Measurements from ENCODE around the gene SMARCA1.
A peak's percentile ranks its signal among the peaks of the same experiment; 100 is the strongest.
"Not testable (repeated sequence)": the region's sequence is repeated elsewhere in the genome, so short reads cannot be mapped to it uniquely, and the experiment has no call there.

The SMARCA1 gene, protein sequence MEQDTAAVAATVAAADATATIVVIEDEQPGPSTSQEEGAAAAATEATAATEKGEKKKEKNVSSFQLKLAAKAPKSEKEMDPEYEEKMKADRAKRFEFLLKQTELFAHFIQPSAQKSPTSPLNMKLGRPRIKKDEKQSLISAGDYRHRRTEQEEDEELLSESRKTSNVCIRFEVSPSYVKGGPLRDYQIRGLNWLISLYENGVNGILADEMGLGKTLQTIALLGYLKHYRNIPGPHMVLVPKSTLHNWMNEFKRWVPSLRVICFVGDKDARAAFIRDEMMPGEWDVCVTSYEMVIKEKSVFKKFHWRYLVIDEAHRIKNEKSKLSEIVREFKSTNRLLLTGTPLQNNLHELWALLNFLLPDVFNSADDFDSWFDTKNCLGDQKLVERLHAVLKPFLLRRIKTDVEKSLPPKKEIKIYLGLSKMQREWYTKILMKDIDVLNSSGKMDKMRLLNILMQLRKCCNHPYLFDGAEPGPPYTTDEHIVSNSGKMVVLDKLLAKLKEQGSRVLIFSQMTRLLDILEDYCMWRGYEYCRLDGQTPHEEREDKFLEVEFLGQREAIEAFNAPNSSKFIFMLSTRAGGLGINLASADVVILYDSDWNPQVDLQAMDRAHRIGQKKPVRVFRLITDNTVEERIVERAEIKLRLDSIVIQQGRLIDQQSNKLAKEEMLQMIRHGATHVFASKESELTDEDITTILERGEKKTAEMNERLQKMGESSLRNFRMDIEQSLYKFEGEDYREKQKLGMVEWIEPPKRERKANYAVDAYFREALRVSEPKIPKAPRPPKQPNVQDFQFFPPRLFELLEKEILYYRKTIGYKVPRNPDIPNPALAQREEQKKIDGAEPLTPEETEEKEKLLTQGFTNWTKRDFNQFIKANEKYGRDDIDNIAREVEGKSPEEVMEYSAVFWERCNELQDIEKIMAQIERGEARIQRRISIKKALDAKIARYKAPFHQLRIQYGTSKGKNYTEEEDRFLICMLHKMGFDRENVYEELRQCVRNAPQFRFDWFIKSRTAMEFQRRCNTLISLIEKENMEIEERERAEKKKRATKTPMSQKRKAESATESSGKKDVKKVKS

DNA sequence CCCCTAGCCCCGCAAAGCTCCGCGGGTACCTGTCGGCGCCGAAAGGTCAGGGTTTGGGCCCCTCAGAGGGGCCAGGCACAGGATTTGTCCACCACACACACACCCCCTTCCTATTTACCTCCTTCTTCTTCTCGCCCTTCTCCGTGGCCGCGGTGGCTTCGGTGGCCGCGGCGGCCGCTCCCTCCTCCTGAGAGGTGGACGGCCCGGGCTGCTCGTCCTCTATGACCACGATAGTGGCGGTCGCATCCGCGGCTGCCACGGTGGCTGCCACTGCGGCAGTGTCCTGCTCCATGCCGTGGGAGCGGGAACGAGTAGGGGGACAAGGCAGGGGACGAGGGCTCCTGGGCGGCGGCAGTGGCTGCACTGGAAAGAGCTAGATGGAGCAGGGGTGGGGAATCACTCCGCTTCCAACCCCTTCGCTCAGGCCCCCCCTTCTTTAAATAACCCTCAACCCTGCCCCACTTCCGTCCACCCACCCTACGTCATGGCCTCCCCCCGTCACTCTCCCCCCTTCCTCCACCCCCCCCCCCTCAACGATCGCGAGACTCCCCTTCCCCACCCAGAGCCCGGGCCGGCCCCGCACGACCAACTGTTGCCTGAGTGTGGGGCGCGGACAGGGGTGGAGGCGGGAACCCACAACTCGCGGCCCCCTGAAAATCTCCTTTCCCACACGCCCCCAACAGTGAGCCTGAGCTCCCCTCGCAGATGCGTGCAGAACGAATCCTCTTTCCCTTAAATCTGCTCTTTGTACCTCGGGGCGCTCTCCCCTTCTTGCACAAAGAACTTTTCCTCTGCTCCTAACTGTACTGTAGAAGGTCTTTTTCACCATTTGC, at the start of gene SMARCA1:
TSS of gene SMARCA1 (minus strand) at position 412 of the 833 bp plus-strand sequence. CDS start at position 292, 120 bp downstream.
- no peak for DNase-seq

DNA sequence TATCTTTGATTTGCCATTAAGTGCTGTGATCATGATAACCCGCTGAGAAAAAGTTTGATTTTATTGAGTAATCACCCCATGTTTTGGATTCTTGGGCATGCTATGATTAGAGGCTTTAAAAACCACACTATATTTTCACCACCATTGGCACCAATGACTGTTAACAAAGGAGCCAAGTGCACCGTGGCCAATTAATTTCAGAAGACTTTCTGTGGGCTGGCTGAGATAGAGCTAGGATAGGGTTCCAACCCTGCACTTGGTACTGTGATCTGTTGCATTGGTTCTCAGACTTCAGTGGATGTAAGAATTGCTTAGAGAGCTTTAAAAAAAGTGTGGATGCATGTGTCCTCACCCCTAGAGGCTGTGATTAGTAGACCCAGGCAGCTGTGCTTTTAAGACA, 49.1 kb upstream of the SMARCA1 start:
- DNase-seq, result no peak

DNA sequence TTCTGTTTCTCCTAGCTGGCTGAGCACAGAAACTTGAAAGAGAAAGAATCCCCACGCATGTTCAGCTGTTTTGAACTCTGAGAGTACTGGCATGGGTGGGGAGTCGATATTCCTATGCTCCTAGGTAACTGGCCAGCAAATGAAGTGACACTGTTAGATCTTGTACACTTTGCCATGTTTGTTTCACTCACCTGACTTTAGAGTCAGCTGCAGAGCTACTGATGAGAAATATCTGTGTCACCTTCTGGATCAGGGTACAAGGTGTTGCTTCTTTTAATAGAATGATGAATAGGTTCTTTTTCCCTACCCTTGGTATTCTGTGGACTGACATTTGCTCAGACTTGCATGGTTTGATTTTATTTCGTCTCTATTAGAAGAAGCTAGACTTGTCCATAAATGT, 45.1 kb upstream of the SMARCA1 start:
- no peak for DNase-seq

DNA sequence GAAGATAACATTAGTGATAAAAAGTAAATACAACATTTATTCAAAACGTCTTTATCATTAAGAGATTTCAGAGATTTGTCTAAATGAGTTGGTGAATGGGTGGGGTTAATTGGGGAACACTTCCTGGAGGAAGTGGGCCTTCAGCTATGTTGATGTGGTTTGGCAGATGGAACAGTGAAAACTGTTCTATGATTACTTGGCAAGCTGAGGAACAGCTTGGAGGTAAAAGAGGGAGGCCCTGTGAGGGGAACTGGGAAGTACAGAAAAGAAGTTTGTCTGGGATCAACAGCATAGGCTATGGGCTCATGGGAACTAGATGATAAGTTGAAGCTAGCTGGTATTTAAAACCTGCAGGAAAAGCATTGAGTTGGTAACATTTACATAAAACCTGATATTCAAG, 42.8 kb upstream of the SMARCA1 start:
- DNase-seq, result no peak

DNA sequence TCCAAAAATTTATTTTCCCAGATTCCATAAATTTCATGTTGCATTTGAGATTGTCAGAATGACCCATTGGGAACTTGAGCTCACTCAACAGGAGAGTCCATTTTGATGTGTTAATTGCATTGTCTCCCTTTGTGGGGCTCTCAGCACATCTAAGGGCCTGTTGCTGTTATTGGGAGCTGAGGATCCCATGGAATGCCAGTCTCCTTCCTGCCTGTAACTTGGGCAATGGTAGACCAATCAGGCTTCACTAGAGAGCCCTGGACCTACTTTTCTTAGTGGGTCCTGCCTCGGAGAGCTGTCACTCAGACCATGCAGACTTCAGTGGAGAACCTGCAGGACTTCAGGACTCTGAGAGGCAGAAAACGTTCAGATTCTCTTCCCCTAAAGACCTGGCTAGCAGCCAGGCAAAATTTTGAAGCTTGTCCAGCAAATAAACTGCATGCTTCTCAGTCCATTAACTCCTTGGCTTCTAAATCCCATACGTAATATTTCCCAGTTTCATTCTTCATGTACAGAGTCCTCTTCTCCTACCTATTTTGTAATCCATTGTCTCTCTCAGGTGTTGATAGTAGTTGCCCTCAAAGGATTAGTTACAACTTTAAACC, 41.9 kb upstream of the SMARCA1 start:
- DNase-seq, result no peak

DNA sequence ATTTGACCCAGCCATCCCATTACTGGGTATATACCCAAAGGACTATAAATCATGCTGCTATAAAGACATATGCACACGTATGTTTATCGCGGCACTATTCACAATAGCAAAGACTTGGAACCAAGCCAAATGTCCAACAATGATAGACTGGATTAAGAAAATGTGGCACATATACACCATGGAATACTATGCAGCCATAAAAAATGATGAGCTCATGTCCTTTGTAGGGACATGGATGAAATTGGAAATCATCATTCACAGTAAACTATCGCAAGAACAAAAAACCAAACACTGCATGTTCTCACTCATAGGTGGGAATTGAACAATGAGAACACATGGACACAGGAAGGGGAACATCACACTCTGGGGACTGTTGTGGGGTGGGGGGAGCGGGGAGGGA, 41.1 kb upstream of the SMARCA1 start:
- not testable (repeated sequence) for DNase-seq

DNA sequence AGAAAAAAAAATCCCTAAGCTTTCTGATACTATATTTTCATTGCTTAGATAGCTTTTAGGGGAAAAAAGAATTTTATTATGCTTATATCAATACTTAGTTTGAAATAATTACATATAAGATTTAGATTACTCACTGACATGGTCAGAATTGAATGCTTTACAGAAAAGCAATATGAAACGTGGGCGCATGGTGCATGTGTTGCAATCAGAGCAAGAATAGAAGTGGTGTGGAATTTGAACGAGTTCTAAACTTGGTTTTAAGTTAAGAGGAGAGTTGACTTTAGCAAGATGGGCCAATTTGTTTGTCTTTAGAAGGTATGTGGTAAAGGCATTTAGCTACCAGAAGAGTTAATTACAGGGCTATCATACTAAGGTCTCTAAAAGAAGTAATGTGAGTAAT, 38.2 kb upstream of the SMARCA1 start:
- DNase-seq, result no peak

DNA sequence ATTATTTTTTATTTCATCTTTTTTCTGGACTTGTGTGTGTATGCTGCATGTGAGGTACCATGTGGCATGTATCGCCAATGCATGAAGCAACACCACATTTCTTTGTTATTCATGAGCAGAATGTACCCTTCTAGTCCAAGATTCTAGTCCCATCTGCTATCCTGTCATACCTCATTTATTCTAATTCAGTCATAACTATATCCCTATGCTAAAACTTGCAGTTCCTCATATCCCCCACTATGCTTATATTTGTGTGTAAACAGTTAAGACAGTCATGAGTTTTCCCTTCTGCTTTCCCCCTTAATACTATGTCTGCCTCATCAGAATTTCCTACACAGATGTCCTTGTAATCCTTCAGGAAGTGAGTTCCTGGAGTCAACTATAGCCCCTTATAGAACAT, 36.5 kb upstream of the SMARCA1 start:
- no peak for DNase-seq

DNA sequence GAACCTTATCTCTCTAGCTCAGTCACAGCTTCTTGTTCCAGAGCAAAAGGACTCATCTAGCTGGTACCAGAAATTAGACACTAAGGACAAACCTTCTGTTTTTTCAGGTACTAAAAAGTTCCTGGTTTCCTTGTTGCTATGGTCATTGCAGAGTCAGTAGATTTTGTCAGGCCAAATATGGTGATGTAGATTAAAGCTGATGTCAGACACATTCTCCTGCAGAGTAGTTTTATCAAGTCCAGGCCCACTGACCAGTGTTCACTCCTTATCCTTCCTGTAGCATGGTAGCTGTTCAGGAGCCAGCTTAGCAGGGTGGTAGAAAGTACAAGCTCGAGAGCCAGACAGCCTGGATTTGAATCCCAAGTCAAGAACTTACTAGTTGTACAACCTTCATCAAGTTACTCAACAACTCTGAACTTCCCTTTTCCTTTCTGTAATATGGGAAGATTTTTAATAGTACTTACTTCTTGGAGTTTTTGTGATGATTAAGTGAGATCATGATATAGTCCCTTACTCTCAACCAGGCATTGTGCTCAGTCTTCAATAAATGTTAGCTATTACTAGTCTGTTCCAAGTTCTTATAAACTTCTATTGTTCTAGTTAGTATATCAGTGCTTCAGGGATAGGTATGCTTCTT, 34.7 kb upstream of the SMARCA1 start:
- DNase-seq, result no peak

DNA sequence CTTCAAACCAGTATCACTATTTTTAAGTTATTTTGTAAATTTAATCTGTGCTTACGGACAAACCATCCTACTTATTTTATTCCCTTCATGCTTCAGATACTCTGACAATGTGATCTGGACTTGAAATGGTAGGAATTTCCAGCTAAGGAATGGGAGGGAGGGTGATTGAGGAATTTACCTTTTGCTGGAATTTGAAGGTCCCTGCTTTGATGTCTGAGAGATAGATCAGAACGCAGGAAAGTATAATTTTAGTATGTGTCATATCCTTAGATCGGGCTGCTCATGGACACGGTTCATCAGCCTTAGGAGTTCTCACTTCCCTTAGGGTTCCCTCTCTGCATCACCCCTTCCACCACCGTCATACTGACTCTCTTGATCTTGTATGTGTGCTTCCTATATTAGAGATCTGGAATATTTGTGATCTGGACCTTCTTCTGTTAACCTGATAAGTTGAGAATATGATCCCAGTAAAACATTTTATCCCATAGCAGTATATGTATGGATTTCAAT, 33.6 kb upstream of the SMARCA1 start:
- no peak for DNase-seq

DNA sequence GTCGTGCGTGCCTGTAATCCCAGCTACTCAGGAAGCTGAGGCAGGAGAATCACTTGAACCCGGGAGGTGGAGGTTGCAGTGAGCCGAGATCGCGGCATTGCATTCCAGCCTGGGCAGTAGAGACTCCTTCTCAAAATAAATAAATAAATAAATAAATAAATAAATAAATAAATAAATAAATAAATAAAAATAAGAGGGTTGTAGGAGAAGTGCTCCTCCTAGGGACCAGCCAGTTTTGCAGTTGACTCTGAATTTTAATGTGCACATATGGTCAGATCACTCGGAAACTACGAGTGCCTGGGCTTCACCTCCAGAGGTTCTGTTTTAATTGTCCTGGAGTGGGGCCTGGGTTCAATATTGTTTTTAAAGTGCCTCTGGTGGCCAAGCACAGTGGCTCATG, 31.5 kb upstream of the SMARCA1 start:
- DNase-seq, result not testable (repeated sequence)

DNA sequence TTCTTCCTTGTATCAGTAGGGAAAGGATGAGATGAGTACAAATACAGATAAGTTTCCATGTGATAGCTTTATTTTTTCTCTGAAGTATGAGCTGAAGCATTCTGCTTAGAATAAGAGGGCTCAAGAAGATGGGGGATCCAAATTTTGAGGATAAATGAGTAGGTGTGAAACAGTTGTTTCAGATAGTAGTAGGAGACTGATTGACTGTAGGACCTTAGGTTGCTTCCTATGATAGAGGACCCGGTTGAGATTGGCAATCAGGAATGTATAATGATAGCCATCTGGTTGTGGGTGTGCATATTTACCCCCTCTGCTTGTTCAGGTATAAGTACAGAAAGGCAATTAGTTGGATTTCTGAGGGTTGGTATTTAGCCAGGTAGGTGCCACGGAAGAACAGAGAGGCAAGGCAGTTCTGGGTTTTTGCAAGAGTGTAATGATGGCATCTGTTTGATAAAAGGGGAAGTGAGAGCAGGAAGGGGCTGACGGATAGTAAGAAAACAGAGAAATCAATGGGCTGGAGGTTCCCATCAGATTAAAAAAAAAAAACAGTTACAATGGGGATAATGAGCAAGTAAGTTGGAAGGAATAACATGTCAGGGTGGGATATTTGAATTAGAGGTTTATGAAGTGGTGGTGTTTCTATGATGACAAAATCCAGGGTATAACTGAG, 30.5 kb upstream of the SMARCA1 start:
- DNase-seq, result no peak

DNA sequence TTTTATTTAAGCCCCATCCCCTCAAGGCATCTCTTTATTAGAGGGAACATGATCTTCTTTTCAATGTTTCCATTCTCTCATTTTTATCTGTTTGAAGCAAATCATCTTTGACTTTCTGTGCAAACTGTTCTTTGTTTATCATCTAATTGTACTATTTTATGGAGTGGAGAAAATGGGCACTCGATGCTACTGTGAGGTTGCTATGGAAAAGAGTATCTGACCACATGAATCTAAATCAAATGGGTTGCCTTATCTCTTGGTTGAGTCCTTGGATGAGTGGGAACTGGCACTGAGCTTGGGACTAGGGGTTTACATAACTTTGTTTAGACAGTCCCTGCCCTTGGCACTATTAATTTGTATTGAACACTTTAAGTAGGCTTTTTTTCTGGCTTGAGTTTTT, 25.8 kb upstream of the SMARCA1 start:
- DNase-seq, result no peak

DNA sequence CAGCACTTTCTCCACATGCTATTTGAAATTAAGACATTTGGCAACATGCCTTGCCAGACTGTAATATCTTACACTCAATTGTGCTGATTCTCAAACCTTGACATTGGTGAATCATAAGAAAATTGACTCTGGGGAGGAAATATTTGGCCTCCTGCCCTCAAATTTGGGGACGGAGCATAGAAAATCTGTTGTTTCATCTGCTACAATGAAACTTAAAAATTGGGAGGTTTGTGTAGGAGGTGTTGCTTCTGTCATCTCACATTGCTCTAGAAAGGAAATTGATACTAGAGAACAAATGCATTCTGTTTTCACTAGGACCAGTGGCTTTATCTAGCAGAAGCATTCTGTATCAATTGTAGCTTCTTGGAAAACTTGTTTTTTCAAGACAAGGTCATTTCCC, 22.1 kb upstream of the SMARCA1 start:
- DNase-seq, result no peak

DNA sequence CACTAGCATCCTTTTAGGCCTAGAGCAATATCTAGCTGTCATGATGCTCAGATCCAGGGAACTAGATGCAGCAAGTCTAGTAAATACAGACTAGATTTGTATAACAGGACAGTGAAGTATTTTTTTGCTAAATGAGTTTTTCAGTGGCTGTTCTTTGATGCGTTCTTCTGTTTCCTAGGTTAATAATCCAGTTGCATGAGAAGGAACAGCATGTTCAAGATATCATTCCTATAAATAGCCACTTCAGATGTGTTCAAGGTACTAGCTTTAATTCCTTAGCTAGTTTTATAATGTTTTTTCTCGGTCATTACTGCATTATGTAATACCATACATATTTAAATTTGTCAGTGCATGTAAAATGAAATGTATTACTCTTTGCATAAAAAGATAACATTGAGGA, 21.5 kb upstream of the SMARCA1 start:
- no peak for DNase-seq

DNA sequence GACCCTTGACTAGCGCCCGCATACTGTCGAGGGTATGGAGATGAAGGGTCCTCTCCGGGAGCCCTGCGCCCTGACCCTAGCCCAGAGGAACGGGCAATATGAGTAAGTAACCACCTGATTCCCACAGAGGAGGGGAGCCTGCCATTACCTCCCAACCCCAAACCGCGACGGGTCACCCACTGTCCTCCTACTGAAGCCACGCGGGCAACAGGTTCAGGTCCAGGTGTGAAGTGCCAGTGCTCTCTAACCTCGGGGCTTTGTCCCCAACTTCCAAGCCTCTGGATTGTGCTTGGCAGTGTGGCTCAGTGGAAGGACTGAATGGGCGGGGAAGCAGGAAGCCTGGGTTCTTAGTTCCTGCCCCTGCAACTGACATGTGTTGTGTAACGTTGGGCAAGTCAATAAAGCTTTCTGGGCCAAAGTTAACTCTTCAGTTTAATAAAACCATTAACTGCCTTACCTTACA, 17.5 kb upstream of the SMARCA1 start:
- DNase-seq, result no peak

DNA sequence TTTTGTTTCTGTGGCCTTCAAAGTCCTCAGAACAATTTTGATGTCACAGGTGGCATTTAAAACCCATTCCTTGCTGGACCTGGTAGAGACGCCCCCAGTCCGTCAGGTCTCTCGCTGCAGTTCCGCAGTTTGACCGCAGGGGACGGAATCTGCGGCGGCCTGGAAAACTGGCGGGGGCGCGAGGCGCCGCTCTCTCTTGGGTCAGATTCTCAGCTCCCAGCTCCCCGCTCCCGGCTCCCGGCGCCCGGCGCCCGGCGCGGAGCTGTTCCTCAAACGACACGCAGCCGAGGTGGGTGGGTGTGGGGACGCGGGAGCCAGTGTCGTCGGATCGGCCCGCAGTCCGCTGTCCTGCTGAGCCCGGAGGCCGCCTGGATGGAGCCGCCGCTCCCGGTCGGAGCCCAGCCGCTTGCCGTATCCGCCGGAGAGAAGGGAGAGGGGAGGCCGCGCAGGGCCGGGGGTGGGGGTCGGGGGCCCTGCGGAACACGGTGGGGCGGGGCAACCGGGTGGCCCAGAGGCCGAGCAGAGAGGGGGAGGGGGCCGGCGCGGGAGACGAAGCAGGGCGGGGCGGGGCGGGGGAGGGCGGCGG, 16.9 kb upstream of the SMARCA1 start, which contains the start of gene OCRL:
TSS of gene OCRL (plus strand) at position 192 of the 586 bp plus-strand sequence. CDS start at position 373, 181 bp downstream.
- DNase-seq, result peak; percentile 38

DNA sequence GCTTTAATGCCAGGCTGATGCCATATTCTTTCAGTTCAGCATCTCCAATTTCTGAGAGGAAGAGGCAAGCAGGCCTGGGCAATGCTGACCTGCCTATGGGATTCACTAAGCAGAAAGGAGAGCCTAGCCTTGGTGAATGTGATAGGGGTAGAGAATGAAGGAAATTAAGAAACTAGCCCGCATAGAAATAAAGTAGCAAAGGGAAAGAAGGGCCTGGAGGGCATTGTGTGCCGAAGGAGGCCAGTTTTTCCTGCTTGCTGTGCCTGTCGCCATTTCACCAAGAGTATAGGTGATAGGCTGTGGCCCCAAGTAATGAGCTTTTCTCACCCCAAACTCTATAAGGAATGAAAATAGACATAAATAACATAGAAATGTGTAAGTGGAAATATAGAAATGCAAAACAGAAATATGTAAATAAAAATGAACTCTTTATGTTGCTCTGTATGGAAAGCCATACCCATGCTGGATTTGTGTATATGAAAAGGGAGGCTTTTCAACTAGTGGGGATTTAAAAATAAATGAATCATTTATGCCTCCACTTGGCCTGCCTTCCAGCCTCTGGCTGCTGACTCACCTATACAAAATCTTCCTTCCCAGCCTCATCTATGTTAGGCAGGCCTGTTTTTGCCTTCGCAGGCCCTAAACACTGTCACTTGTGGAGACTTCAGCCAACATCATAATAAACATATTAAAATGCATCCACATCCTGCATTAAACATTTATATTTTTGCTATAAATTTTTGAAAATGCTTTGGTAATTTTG, 11.7 kb upstream of the SMARCA1 start:
- no peak for DNase-seq

DNA sequence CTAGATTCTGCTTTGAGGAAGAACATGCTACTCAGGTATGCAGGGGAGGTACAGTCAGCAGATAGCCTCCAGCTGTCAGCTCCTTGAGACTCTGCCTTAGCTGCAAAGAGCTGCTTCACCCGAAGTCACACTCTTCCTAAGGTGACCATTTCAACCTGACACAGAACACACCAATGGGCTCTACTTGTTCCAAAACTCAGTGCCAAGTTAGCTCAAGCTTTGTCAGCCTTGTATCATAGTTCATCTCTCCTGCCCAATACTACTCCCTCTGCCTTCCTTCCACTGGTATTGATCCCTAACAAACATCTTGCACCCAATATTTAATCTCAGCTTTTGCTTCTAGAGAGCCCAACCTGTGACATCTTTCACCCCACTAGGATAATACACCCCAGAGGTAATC, 7.8 kb upstream of the SMARCA1 start:
- DNase-seq, result no peak

DNA sequence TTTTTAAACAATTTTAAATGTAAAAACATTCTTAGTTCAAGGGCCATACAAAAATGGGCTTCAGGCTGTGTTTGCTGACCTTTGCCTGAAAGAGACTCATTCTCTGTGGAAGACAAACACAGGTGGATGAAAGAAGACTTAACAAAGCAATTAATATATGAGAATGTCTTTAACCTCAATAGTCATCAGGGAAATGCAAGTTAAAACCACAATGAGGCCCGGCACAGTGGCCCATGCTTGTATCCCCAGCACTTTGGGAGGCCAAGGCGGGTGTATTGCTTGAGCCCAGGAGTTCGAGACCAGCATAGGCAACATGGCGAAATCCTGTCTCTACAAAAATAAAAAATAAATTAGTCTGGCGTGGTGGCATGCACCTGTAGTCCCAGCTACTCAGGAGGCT, 7.1 kb upstream of the SMARCA1 start:
- DNase-seq, result no peak

Data from NCI-H526 treated with DMSO at 0.1 percent for 48 hours (cell line).